Endothelial cell of umbilical vein (primary cell): ENCODE results near the gene STC2. TPM values are rescaled to one million over a fixed set of nuclear protein-coding genes. Genes with fewer than 3 reads are reported as not detected.

Experiments used
- BruUV-seq: library from RNA; stranded (reverse); fragments of 400-500 nt; replicated peaks from 2 replicates; lab custom pipeline; 2021; lab: Mats Ljungman, UMichigan
- CTCF ChIA-PET: fragments of 300-600, 350-600 bp; sonication (Branson Sonifier 250); formaldehyde crosslinking; loops from one replicate; lab custom pipeline; 2021; ENCODE audit warnings: antibody characterized with exemption, inconsistent platforms; lab: Charles Lee
- POLR2A ChIA-PET: fragments of 300-600, 350-600 bp; sonication (Branson Sonifier 250); formaldehyde crosslinking; loops from one replicate; lab custom pipeline; 2021; ENCODE audit warnings: antibody characterized with exemption, inconsistent platforms; lab: Charles Lee
- DNase-seq: peaks from one replicate; pipeline ENCODE4 v3.0.0-alpha.2; 2011; ENCODE audit warnings: low read depth, low spot score
- FAIRE-seq: peaks from 2 replicates; lab custom pipeline; 2011; peaks lifted over from hg19 to GRCh38; lab: Jason Lieb, UNC
- H2AFZ ChIP-seq: 2 replicates; pipeline ENCODE4 v1.6.0; 2012; ENCODE audit warnings: low read depth, low read length, control low read depth, inconsistent platforms
- H3K27ac ChIP-seq: 2 replicates; pipeline ENCODE4 v1.5.1; 2011; ENCODE audit warnings: low read depth, mild to moderate bottlenecking, control low read depth, low read length, moderate library complexity; ENCODE audit not compliant: insufficient read depth
- H3K27me3 ChIP-seq, 2 experiments: 2 replicates each; pipeline versions ENCODE4 v1.6.0 to v1.6.1; 2011; ENCODE audit warnings: low read length in 2 of 2, mixed read lengths in 1 of 2; ENCODE audit not compliant: control insufficient read depth in 2 of 2, insufficient read depth in 2 of 2
- H3K36me3 ChIP-seq, 2 experiments: 2 replicates in 1 of 2; 3 replicates in 1 of 2; pipeline ENCODE4 v1.5.1; 2011; ENCODE audit warnings: low read length in 2 of 2, mild to moderate bottlenecking in 1 of 2, moderate library complexity in 1 of 2; ENCODE audit not compliant: control insufficient read depth in 2 of 2, insufficient read depth in 2 of 2; ENCODE audit errors: extremely low read depth in 1 of 2
- H3K4me1 ChIP-seq: 3 replicates; pipeline ENCODE4 v1.5.1; 2011; ENCODE audit warnings: mild to moderate bottlenecking, low read length; ENCODE audit not compliant: control insufficient read depth, insufficient read depth; ENCODE audit errors: extremely low read depth
- H3K4me2 ChIP-seq: 2 replicates; pipeline ENCODE4 v1.6.1; 2011; ENCODE audit warnings: low read length, control low read depth, mixed read lengths; ENCODE audit not compliant: insufficient read depth
- H3K4me3 ChIP-seq, 3 experiments: fragments of 200-600 bp in 1 of 3; sonication (generic), shearing (Covaris generic) in 1 of 3; replicated peaks in 1 of 3; 2 replicates each; pipeline ENCODE4 v1.5.1; 2011 to 2016; ENCODE audit warnings: control low read depth in 3 of 3, low read length in 3 of 3, mild to moderate bottlenecking in 2 of 3, inconsistent platforms in 1 of 3, low read depth in 1 of 3, moderate library complexity in 1 of 3; ENCODE audit not compliant: insufficient read depth in 1 of 3
- H3K79me2 ChIP-seq: 2 replicates; pipeline ENCODE4 v1.6.0; 2012; ENCODE audit warnings: low read length, inconsistent platforms; ENCODE audit not compliant: control insufficient read depth, insufficient read depth
- H3K9ac ChIP-seq: replicated peaks from 2 replicates; pipeline ENCODE3; 2011; ENCODE audit warnings: low read length, control low read depth; ENCODE audit not compliant: insufficient read depth; ENCODE audit errors: extremely low read depth
- H3K9me1 ChIP-seq: replicated peaks from 3 replicates; pipeline ENCODE4 v1.6.0; 2011; ENCODE audit warnings: mild to moderate bottlenecking, low read length; ENCODE audit not compliant: control insufficient read depth, insufficient read depth; ENCODE audit errors: extremely low read depth
- H3K9me3 ChIP-seq: replicated peaks from 2 replicates; pipeline ENCODE4 v1.5.1; 2012; ENCODE audit warnings: low read length, inconsistent platforms; ENCODE audit not compliant: control insufficient read depth, insufficient read depth
- H4K20me1 ChIP-seq: replicated peaks from 2 replicates; pipeline ENCODE3; 2011; ENCODE audit warnings: mild to moderate bottlenecking, low read length; ENCODE audit not compliant: control insufficient read depth, insufficient read depth; ENCODE audit errors: extremely low read depth
- EZH2 ChIP-seq: IDR thresholded peaks from 2 replicates; pipeline ENCODE4 v1.6.1; 2012; ENCODE audit warnings: borderline replicate concordance, low read depth, mild to moderate bottlenecking, moderate library complexity, low read length, inconsistent platforms; ENCODE audit not compliant: severe bottlenecking
- FOS ChIP-seq: IDR thresholded peaks from 2 replicates; pipeline ENCODE4 v1.6.1; 2011; ENCODE audit warnings: mild to moderate bottlenecking, low read length, moderate library complexity, borderline replicate concordance; ENCODE audit not compliant: insufficient read depth
- GATA2 ChIP-seq: IDR thresholded peaks from 2 replicates; pipeline ENCODE4 v1.7.0; 2011; ENCODE audit warnings: low read depth, mild to moderate bottlenecking, moderate library complexity, mixed read lengths, low read length; ENCODE audit not compliant: insufficient read length, insufficient read depth
- JUN ChIP-seq: IDR thresholded peaks from 2 replicates; pipeline ENCODE4 v1.6.1; 2011; ENCODE audit warnings: borderline replicate concordance, low read depth; ENCODE audit not compliant: insufficient read length, insufficient read depth
- MYC ChIP-seq: IDR thresholded peaks from one replicate; pipeline ENCODE4 v1.6.1; 2011; ENCODE audit warnings: mild to moderate bottlenecking, low read depth, low read length
- POLR2A ChIP-seq: IDR thresholded peaks from 2 replicates; pipeline ENCODE4 v1.6.1; 2012; ENCODE audit warnings: low read depth, mild to moderate bottlenecking, control low read depth, low read length
- POLR2AphosphoS5 ChIP-seq: IDR thresholded peaks from 2 replicates; pipeline ENCODE4 v1.6.1; 2012; ENCODE audit warnings: low read depth, mild to moderate bottlenecking, control low read depth, low read length, moderate library complexity; ENCODE audit not compliant: insufficient read depth
- dilution Hi-C: fragments of 300-500 bp; cut with MboI; formaldehyde crosslinking; loops from one replicate; pipeline ENCODE4 v1.15.0; 2019; ENCODE audit warnings: low sequenced_read_pairs; ENCODE audit not compliant: extremely low pct_ligation_motif_present
- intact Hi-C: fragments of 100-400 bp; cut with micrococcal nuclease; formaldehyde crosslinking; loops from one replicate; pipeline ENCODE4 v1.10.0; 2022
- polyA plus RNA-seq, 4 experiments: library from polyadenylated mRNA; depleted of rRNA in 3 of 4; stranded (reverse) in 3 of 4; unstranded in 1 of 4; fragments of >200 nt; gene quantifications; 2 replicates each; pipeline versions ENCODE4 v1.2.1 to v1.2.3, GENCODE V29; 2011 to 2012; ENCODE audit warnings: missing spikeins in 1 of 4
- total RNA-seq: library from RNA; stranded (reverse); gene quantifications from 2 replicates; pipeline ENCODE4 v1.2.3, GENCODE V29; 2021
- TF ChIP-seq, protein P1 (sequence below): IDR thresholded peaks from 2 replicates; pipeline ENCODE4 v1.6.1; 2011; ENCODE audit not compliant: insufficient read depth, insufficient read length
- TF ChIP-seq, protein P2 (sequence below), 2 donors: IDR thresholded peaks; 1 replicate in 1 of 2; 2 replicates in 1 of 2; pipeline ENCODE4 v1.5.1; 2011; ENCODE audit warnings: low read length in 2 of 2, mild to moderate bottlenecking in 2 of 2, moderate library complexity in 2 of 2, control low read depth in 1 of 2, inconsistent platforms in 1 of 2, low read depth in 1 of 2; ENCODE audit not compliant: insufficient read depth in 1 of 2; ENCODE audit errors: extremely low read depth in 1 of 2

The STC2 gene
- total and polyA plus RNA-seq, 2 donors (not counting 3 experiments of a cell fraction or from before 2014, with no cell fraction given), result 19.0 to 26.9 TPM

DNA sequence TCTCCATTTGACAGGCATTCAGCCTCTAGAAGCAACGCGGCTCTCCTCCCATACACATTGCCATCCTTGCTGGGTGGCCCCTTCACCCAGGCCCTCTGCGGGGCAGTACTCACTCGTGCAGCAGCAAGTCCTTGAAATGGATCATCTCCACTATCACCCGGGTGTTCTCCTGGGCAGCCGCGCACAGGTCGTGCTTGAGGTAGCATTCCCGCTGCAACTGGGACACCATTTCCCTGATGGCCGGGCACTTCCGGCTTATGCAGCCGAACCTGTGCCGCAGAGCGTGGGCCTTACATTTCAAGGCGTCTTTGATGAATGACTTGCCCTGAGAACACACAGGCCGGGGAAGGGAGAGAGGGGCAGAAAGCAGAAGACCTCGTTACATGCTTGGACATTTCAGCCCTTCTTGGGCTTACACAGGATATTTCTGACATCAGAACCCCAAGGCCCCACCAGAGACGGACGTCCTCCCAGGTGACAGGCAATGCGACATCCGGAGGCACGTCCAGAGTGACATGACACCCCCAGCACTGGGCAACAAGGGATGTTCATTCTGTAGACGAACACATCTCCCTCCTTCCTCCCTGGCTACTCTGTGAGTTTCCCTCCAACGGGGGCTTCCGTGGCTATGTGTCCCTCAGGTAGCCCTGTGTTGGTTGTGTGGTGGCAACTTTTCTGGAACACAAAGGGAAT, 5.0 kb downstream of the STC2 start:
- ChIA-PET CTCF (interaction anchor here (0.9 to 3.6 kb wide), 3 partner anchors 9 to 250 kb away, joined by 3 to 21 read pairs (median 14); no protein-coding TSS in a partner anchor), POLR2A (no interaction called here)
- peak overlapping the region; percentile 87 for H3K27ac ChIP-seq
- peak overlapping the region; percentile 61 for H3K9ac ChIP-seq
- H2AFZ ChIP-seq, result no peak overlapping the region
- FAIRE-seq, result no peak
- no TSS peak for BruUV-seq
- intact Hi-C loops (no loop called here), dilution Hi-C loops (no loop called here)
- H3K9me3 ChIP-seq, result no peaks in the 10 kb centered on the region
- peaks cover 6 to 19% of the 10 kb centered on the region in 2 experiments for H3K36me3 ChIP-seq
- peak overlapping the region; percentile 87 for H3K4me2 ChIP-seq
- H3K4me3 ChIP-seq, result no peak overlapping the region
- peaks cover 43% of the 10 kb centered on the region for H3K79me2 ChIP-seq
- no peaks in the 10 kb centered on the region for H4K20me1 ChIP-seq
- DNase-seq, result no peak
- TF ChIP-seq POLR2A (no peak), FOS (no peak), JUN (no peak), POLR2AphosphoS5 (peak; percentile 15)
- TF ChIP-seq, protein P1, sequence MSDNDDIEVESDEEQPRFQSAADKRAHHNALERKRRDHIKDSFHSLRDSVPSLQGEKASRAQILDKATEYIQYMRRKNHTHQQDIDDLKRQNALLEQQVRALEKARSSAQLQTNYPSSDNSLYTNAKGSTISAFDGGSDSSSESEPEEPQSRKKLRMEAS, result no peak
- H3K4me1 ChIP-seq, result peaks cover 27% of the 10 kb centered on the region
- H3K27me3 ChIP-seq, result no peaks in the 10 kb centered on the region
- no peaks in the 10 kb centered on the region for H3K9me1 ChIP-seq

DNA sequence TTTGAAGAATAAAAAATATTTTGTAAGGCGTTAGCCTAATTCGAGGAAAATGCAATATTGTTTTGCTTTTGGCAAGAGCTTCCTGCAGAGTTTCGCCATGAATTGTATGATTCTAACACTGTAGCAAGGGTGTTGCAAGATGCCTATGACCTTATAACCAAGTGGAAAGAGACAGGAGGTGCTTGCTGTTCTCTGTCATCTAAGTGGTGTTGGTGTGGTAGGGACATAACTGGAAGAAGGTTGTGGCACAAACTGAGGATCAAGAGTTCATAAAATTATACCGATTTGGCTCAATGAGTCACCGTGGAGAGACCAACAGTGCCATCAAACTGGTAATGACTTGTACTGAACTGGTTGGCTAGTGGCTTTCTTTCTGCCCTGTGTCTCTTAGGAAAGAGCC, 6.3 kb downstream of the STC2 start:
- Histone ChIP-seq H3K4me1 (peaks cover 27% of the 10 kb centered on the region), H3K27ac (no peak overlapping the region), H4K20me1 (no peaks in the 10 kb centered on the region), H3K9me1 (no peaks in the 10 kb centered on the region), H3K9ac (no peak overlapping the region), H3K27me3 (no peaks in the 10 kb centered on the region), H3K4me3 (no peak overlapping the region), H3K4me2 (no peak overlapping the region), H3K9me3 (no peaks in the 10 kb centered on the region), H2AFZ (no peak overlapping the region), H3K79me2 (peaks cover 30% of the 10 kb centered on the region), H3K36me3 (peaks cover 6 to 21% of the 10 kb centered on the region in 2 experiments)
- POLR2A ChIA-PET, result no interaction called here
- dilution Hi-C loops (no loop called here), intact Hi-C loops (no loop called here)
- CTCF ChIA-PET, result interaction anchor here (1.1 to 3.6 kb wide), 5 partner anchors 10 to 260 kb away, joined by 3 to 21 read pairs (median 10); no protein-coding TSS in a partner anchor
- FAIRE-seq (no peak), DNase-seq (no peak)
- no peak for TF ChIP-seq POLR2A
- TF ChIP-seq EZH2, result no peak
- TF ChIP-seq, protein P1, result no peak
- no peak for TF ChIP-seq MYC
- TF ChIP-seq POLR2AphosphoS5, result no peak
- TF ChIP-seq FOS, result no peak
- TF ChIP-seq, protein P2, sequence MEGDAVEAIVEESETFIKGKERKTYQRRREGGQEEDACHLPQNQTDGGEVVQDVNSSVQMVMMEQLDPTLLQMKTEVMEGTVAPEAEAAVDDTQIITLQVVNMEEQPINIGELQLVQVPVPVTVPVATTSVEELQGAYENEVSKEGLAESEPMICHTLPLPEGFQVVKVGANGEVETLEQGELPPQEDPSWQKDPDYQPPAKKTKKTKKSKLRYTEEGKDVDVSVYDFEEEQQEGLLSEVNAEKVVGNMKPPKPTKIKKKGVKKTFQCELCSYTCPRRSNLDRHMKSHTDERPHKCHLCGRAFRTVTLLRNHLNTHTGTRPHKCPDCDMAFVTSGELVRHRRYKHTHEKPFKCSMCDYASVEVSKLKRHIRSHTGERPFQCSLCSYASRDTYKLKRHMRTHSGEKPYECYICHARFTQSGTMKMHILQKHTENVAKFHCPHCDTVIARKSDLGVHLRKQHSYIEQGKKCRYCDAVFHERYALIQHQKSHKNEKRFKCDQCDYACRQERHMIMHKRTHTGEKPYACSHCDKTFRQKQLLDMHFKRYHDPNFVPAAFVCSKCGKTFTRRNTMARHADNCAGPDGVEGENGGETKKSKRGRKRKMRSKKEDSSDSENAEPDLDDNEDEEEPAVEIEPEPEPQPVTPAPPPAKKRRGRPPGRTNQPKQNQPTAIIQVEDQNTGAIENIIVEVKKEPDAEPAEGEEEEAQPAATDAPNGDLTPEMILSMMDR (IDR thresholded peaks at IDR 0.05; ENCODE audit: extremely low read depth in 1 of 2, insufficient read depth in 1 of 2, low read depth in 1 of 2, low read length in 2 of 2), result no peak
- TF ChIP-seq JUN, result no peak
- TF ChIP-seq GATA2, result no peak
- BruUV-seq, result no TSS peak
